HG03196 (cell line): ENCODE measurements around the gene RPN2.

Experiments used
- ATAC-seq: cut with Tn5 transposase; IDR thresholded peaks from one replicate; pipeline ENCODE4 v1.9.1; 2021; ENCODE audit not compliant: unreplicated experiment

The RPN2 gene

GRCh38 chr20:37261714-37262113 lies 82.6 kb downstream of the RPN2 start, which contains the start of gene GHRH:
Gene GHRH (minus strand): TSS chr20:37261814. CDS start chr20:37256889, 4,925 bp downstream.
- ATAC-seq, result no peak

- no peak for ATAC-seq
Observed at GRCh38 chr20:37262505-37262904, 83.4 kb downstream of the RPN2 start.

GRCh38 chr20:37263686-37264085 lies 84.6 kb downstream of the RPN2 start:
- ATAC-seq, result no peak

- no peak for ATAC-seq
Observed at GRCh38 chr20:37265152-37265551, 86.0 kb downstream of the RPN2 start.

GRCh38 chr20:37266940-37267666 lies 88.0 kb downstream of the RPN2 start:
- no peak for ATAC-seq

- ATAC-seq, result no peak
Observed at GRCh38 chr20:37267667-37268313, 88.7 kb downstream of the RPN2 start.

- no peak for ATAC-seq
Observed at GRCh38 chr20:37270576-37271420, 91.7 kb downstream of the RPN2 start.

GRCh38 chr20:37271421-37271768 lies 92.3 kb downstream of the RPN2 start:
- no peak for ATAC-seq

GRCh38 chr20:37273988-37274387 lies 94.9 kb downstream of the RPN2 start:
- ATAC-seq, result no peak

- ATAC-seq, result no peak
Observed at GRCh38 chr20:37274851-37275524, 95.9 kb downstream of the RPN2 start.

GRCh38 chr20:37276494-37277252 lies 97.5 kb downstream of the RPN2 start:
- ATAC-seq, result no peak

- no peak for ATAC-seq
Observed at GRCh38 chr20:37277253-37277593, 98.1 kb downstream of the RPN2 start.

- ATAC-seq, result no peak
Observed at GRCh38 chr20:37278966-37279590, 99.9 kb downstream of the RPN2 start.

- ATAC-seq, result no peak
Observed at GRCh38 chr20:37279820-37280219, 100.7 kb downstream of the RPN2 start.

- no peak for ATAC-seq
Observed at GRCh38 chr20:37280403-37280802, 101.3 kb downstream of the RPN2 start.

- ATAC-seq, result no peak
Observed at GRCh38 chr20:37282556-37282955, 103.4 kb downstream of the RPN2 start.

- no peak for ATAC-seq
Observed at GRCh38 chr20:37283530-37284195, 104.5 kb downstream of the RPN2 start.

- ATAC-seq, result no peak
Observed at GRCh38 chr20:37284691-37285161, 105.6 kb downstream of the RPN2 start.

GRCh38 chr20:37285664-37286374 lies 106.7 kb downstream of the RPN2 start:
- no peak for ATAC-seq
